Measurements from ENCODE around the gene PPP1R12C.

The PPP1R12C gene

GRCh38 chr19:55041244-55041626, 76.2 kb downstream of the PPP1R12C start:
- TF ChIP-seq OSR1 (CRISPR knock-in tag; IDR thresholded peaks at IDR 0.05) (no peak), ISL1 (CRISPR knock-in tag; IDR thresholded peaks at IDR 0.05) (no peak), CSDC2 (CRISPR knock-in tag; IDR thresholded peaks at IDR 0.05) (no peak), ZNF8 (CRISPR knock-in tag; IDR thresholded peaks at IDR 0.05) (no peak), TOX (CRISPR knock-in tag; IDR thresholded peaks at IDR 0.05; ENCODE audit: borderline replicate concordance) (no peak), RARB (CRISPR knock-in tag; IDR thresholded peaks at IDR 0.05) (no peak), CSRNP3 (CRISPR knock-in tag; IDR thresholded peaks at IDR 0.05) (no peak), ARNTL (CRISPR knock-in tag; IDR thresholded peaks at IDR 0.05; ENCODE audit: borderline replicate concordance, low read depth) (no peak), PATZ1 (CRISPR knock-in tag; IDR thresholded peaks at IDR 0.05; ENCODE audit: borderline replicate concordance) (no peak), TCF4 (CRISPR knock-in tag; IDR thresholded peaks at IDR 0.05; ENCODE audit: borderline replicate concordance) (no peak), CREB5 (CRISPR knock-in tag; IDR thresholded peaks at IDR 0.05; ENCODE audit: low read depth) (no peak), ZFP3 (CRISPR knock-in tag; IDR thresholded peaks at IDR 0.05) (no peak), BACH2 (CRISPR knock-in tag; IDR thresholded peaks at IDR 0.05; ENCODE audit: borderline replicate concordance) (no peak), SNAI2 (CRISPR knock-in tag; IDR thresholded peaks at IDR 0.05) (no peak), ZNF70 (CRISPR knock-in tag; IDR thresholded peaks at IDR 0.05) (no peak), ZC3H10 (CRISPR knock-in tag; IDR thresholded peaks at IDR 0.05) (no peak), ZNF565 (CRISPR knock-in tag; conservative IDR thresholded peaks at IDR 0.05; ENCODE audit: low read depth) (no peak), POU6F1 (CRISPR knock-in tag; IDR thresholded peaks at IDR 0.05; ENCODE audit: borderline replicate concordance, low read depth) (no peak), ZFP30 (CRISPR knock-in tag; IDR thresholded peaks at IDR 0.05) (no peak), ESRRG (CRISPR knock-in tag; IDR thresholded peaks at IDR 0.05) (no peak)
- no peak for ATAC-seq
